GM23248 (cell line): ENCODE data around the gene DNAJC10.

ENCODE experiments used
- EZH2 ChIP-seq: fragments of 200-600 bp; sonication (generic); IDR thresholded peaks from 2 replicates; pipeline ENCODE4 v1.6.1; 2018; ENCODE audit warnings: antibody characterized with exemption, mild to moderate bottlenecking; ENCODE audit not compliant: insufficient read depth, poor library complexity, severe bottlenecking
- EZH2phosphoT487 ChIP-seq: fragments of 200-600 bp; sonication (generic); IDR thresholded peaks from 2 replicates; pipeline ENCODE4 v1.6.1; 2018; ENCODE audit warnings: antibody characterized with exemption, moderate library complexity, mild to moderate bottlenecking, low read depth; ENCODE audit not compliant: insufficient read depth

GRCh38 chr2:182680837-182681236 lies 35.2 kb upstream of the DNAJC10 start:
- TF ChIP-seq EZH2phosphoT487: no peak
- TF ChIP-seq EZH2: no peak
